Psoas muscle (tissue), 8 donors: ENCODE results near the gene ABCA3. TPM values are rescaled to one million over a fixed set of nuclear protein-coding genes. Genes with fewer than 3 reads are reported as not detected.
A peak's percentile ranks its signal among the peaks of the same experiment; 100 is the strongest.

Experiments
- ATAC-seq, 4 donors: fragments of 200-7000 bp; cut with Tn5 transposase; one replicate each; pipeline ENCODE4 v1.9.1; 2020; ENCODE audit warnings: moderate library complexity in 3 of 4, mild to moderate bottlenecking in 2 of 4
- DNase-seq, 2 donors: peaks; one replicate each; pipeline ENCODE4 v3.0.0-alpha.2; 2020
- H3K27ac ChIP-seq: fragments of 200-600 bp; one replicate; pipeline ENCODE4 v1.8.0; 2022
- H3K27me3 ChIP-seq, 3 donors: fragments of 200-600 bp in 1 of 3; one replicate each; pipeline versions ENCODE4 v1.6.1 to v1.8.0; 2013 to 2022; ENCODE audit warnings: low read length in 2 of 3, mild to moderate bottlenecking in 2 of 3, moderate library complexity in 1 of 3; ENCODE audit not compliant: insufficient read depth in 3 of 3
- H3K36me3 ChIP-seq, 2 donors: fragments of 200-600 bp in 1 of 2; one replicate each; pipeline versions ENCODE4 v1.6.1 to v1.8.0; 2013 to 2022; ENCODE audit warnings: low read depth in 1 of 2, mild to moderate bottlenecking in 1 of 2, moderate library complexity in 1 of 2; ENCODE audit not compliant: insufficient read depth in 1 of 2
- H3K4me1 ChIP-seq: fragments of 200-600 bp; one replicate; pipeline ENCODE4 v1.8.0; 2022
- H3K4me3 ChIP-seq: fragments of 200-600 bp; one replicate; pipeline ENCODE4 v1.8.0; 2022; ENCODE audit warnings: mild to moderate bottlenecking
- H3K9me3 ChIP-seq: fragments of 200-600 bp; one replicate; pipeline ENCODE4 v1.8.0; 2022
- WGBS, 3 donors: extraction: QIAGEN DNeasy Blood & Tissue Kit; methylation state at CpG; one replicate each; pipeline versions ENCODE4 v1.1.6 to v1.1.7; 2013; 5-methylcytosine and 5-hydroxymethylcytosine counted together
- intact Hi-C, 2 donors: fragments of 100-400 bp; cut with DNase I; formaldehyde crosslinking; loops; one replicate each; pipeline versions ENCODE4 v1.11.0 to v1.14.2; 2022
- polyA plus RNA-seq, 3 donors: library from polyadenylated mRNA; stranded (reverse); fragments of 200-250 nt; gene quantifications; one replicate each; pipeline ENCODE4 v1.2.3, GENCODE V29; 2013
- total RNA-seq, 4 donors: library from RNA; stranded (reverse); fragmentation: NEBNext Ultra II Directional in 2 of 4; extraction: Animal tissue kit (Norgen Biotek cat#: 25700) in 2 of 4; gene quantifications; one replicate each; pipeline versions ENCODE4 v1.2.1 to v1.2.4, GENCODE V29; 2021 to 2023
- TF ChIP-seq, protein P1 (sequence below): fragments of 200-600 bp; IDR thresholded peaks from one replicate; pipeline ENCODE4 v1.8.0; 2022; ENCODE audit warnings: antibody characterized with exemption
- donor health status: healthy with polysubstance abuse.
- donor health status: DM: no; HTN: no; CAD: no; lungs with moderate emphysema.
- donor health status: Bipolar disorder and iron deficiency.
- donor health status: healthy.
- donor health status: DM: yes; HTN: yes; CAD: no.
- donor health status: DM: no; HTN: no; CAD: no.
- donor health status: DM: no; HTN: no; CAD: no.
- donor health status: DM: yes; HTN: yes; CAD: no.

ABCA3 gene
- total and polyA plus RNA-seq, 7 donors: 2.2 to 9.4 (median 8.6) TPM

DNA sequence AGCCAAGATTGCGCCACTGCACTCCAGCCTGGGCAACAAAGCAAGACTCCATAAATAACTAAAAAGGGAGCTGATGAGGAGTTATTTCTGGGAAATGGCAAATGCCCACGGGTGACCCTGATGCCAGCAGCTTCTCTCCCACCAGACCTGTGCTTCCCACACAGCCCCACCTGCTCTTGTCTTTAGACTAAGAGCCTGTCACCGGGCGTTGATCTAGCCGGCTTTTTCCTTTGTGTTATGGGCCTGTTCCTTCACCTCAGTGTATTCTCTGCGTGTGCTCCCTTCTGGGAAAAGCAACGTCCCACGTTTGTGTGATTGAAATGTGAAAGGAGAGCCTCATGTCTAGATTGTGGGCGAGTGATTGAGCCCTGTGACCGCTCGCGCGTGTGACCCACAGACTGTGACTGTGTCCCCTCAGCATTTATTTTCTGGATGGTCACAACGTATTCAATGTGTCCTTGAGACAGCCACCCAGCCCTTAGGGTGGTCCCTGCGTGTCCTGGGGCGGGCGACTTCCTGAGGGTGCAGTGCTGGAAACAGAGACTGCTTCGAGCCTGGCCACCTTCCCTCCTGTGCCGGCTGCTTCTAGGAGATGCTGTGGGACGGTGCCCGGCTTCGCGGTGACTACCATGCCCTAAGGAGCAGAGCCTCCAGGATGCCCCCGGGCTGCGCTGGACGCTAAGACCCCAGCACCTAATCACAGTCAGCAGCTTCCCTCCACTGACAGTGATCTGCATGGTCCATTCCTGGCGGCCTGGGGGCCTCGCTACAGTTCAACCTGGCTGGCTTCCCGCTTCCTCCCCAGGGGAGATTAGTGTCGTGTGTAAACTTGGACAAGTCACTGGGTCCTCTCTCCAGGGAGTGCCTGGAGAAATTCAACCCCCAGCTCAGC lies 64.8 kb downstream of the ABCA3 start:
- H3K9me3 ChIP-seq: no peaks in the 10 kb centered on the region
- peaks cover 0 to 30% of the 10 kb centered on the region in 2 donors for H3K36me3 ChIP-seq
- no peak for DNase-seq
- peaks cover 5% of the 10 kb centered on the region for H3K4me1 ChIP-seq
- ATAC-seq: peak in 1 of 4 donors; percentile 18
- TF ChIP-seq, protein P1, sequence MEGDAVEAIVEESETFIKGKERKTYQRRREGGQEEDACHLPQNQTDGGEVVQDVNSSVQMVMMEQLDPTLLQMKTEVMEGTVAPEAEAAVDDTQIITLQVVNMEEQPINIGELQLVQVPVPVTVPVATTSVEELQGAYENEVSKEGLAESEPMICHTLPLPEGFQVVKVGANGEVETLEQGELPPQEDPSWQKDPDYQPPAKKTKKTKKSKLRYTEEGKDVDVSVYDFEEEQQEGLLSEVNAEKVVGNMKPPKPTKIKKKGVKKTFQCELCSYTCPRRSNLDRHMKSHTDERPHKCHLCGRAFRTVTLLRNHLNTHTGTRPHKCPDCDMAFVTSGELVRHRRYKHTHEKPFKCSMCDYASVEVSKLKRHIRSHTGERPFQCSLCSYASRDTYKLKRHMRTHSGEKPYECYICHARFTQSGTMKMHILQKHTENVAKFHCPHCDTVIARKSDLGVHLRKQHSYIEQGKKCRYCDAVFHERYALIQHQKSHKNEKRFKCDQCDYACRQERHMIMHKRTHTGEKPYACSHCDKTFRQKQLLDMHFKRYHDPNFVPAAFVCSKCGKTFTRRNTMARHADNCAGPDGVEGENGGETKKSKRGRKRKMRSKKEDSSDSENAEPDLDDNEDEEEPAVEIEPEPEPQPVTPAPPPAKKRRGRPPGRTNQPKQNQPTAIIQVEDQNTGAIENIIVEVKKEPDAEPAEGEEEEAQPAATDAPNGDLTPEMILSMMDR: no peak
- no peaks in the 10 kb centered on the region for H3K27me3 ChIP-seq
- no peak overlapping the region for H3K27ac ChIP-seq
- WGBS, 3 donors: 62 to 76% (median 64%) methylated on average over 30 of the region's 30 CpGs
- no peak overlapping the region for H3K4me3 ChIP-seq
- intact Hi-C loops: no loop called here

DNA sequence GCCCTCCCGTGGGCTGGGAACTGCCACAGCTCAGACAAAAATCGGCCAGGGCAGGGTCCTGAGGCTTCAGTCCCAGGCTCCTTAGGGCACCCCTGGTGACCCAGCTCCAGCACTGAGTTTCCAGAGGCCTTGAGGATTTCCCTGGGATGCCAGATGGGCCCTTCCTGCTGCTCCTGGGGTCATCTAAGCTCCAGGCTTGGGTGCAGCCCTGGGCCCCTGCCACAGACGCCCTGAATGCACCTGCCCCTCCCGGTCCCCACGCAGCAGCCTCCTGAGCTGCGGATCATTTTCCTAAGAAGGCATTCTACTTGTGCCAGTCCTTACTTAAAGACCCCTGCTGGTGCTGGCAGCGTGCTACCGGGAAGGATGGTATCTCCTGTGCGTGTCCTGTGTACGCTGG lies 66.6 kb downstream of the ABCA3 start:
- 71 to 90% (median 80%) methylated on average over 9 to 10 of the region's 10 CpGs for WGBS, 3 donors
- H3K27me3 ChIP-seq: no peaks in the 10 kb centered on the region
- H3K27ac ChIP-seq: no peak overlapping the region
- intact Hi-C loops: no loop called here
- no peak overlapping the region for H3K4me3 ChIP-seq
- H3K36me3 ChIP-seq: peaks cover 0 to 16% of the 10 kb centered on the region in 2 donors
- H3K4me1 ChIP-seq: peaks cover 15% of the 10 kb centered on the region
- TF ChIP-seq, protein P1: no peak
- H3K9me3 ChIP-seq: no peaks in the 10 kb centered on the region
- ATAC-seq (no peak), DNase-seq (no peak)

DNA sequence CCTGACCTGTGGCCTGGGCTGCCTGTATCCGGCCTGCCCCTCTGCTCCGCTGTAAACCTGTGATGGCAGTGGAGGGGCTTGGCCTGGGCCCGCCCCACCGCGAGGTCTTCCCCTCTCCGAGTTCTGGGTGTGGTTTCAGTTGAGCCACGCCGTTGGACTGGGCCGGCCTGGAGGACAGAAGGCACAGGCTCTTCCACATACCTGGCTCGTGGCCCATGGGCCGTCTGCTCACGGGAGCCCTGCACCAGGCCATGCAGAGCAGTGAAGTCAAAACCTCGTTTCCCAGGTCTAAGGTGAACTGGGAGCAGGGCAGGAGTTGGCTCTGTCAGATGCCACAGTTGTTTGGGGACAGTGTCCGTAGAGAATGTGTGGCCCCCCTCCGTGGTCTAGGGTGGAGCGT lies 67.0 kb downstream of the ABCA3 start:
- no peak overlapping the region for H3K27ac ChIP-seq
- no peak for ATAC-seq
- no peak for DNase-seq
- H3K27me3 ChIP-seq: no peaks in the 10 kb centered on the region
- no peak overlapping the region for H3K4me3 ChIP-seq
- peaks cover 0 to 11% of the 10 kb centered on the region in 2 donors for H3K36me3 ChIP-seq
- H3K4me1 ChIP-seq: peaks cover 15% of the 10 kb centered on the region
- 61 to 83% (median 69%) methylated on average over 15 to 16 of the region's 16 CpGs for WGBS, 3 donors
- intact Hi-C loops: no loop called here
- no peaks in the 10 kb centered on the region for H3K9me3 ChIP-seq
- TF ChIP-seq, protein P1: no peak

DNA sequence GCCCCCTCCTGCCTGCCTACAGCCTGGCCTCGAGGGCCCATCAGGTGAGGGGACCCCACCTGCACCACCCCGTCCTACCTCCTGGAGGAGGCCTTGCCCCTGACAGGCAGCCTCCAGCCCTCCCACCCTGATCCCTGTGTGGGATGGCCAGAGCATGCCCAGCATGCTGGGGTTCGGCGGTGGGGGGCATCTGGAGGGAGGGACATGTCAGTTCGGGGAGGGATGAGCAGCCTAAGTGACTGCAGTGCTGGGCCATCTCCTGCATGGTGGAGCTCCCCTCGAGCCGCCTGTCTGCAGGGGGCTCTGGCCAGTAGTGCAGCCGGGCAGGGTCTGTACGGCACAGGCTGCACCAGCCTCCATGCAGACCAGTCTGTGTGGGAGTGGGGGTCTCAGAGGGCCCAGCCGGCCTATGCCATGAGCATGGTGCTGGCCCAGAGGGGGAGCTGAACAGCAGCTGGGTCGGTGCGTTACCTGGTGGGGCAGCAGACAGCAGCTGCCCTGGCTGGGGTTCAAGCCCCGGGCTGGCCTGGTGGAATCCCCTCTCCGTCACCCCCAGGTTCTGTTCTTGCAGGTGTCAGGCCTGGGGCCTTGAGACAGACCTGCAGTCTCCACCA lies 68.6 kb downstream of the ABCA3 start:
- no peak for ATAC-seq
- TF ChIP-seq, protein P1: no peak
- no peak for DNase-seq
- Histone ChIP-seq H3K36me3 (no peaks in the 10 kb centered on the region), H3K4me1 (peaks cover 15% of the 10 kb centered on the region), H3K27me3 (no peaks in the 10 kb centered on the region), H3K4me3 (no peak overlapping the region), H3K27ac (no peak overlapping the region), H3K9me3 (no peaks in the 10 kb centered on the region)
- intact Hi-C loops: no loop called here
- WGBS, 3 donors: 84 to 93% (median 88%) methylated on average over 12 to 14 of the region's 14 CpGs
